ENCODE results near the gene DOCK3. TPM values are rescaled to one million over a fixed set of nuclear protein-coding genes. Genes with fewer than 3 reads are reported as not detected.

DOCK3 gene
- total and polyA plus RNA-seq, 3 donors from 2014 or later: 8.4 to 11.7 (median 11.2) TPM

- Histone ChIP-seq H3K9me3 (no peaks in the 10 kb centered on the region), H3K27me3 (no peaks in the 10 kb centered on the region), H3K4me1 (no peaks in the 10 kb centered on the region), H3K4me3 (no peak overlapping the region), H3K36me3 (ENCODE audit: low read depth, missing control alignments) (no peaks in the 10 kb centered on the region), H3K27ac (no peak overlapping the region)
- 71 to 80% methylated on average over 2 of the region's 2 CpGs for WGBS, 2 donors
- no peak for DNase-seq
- intact Hi-C loops (cut with DNase I; ENCODE audit: low total_unique reads): no loop called here
- TF ChIP-seq CTCF (IDR thresholded peaks at IDR 0.05) (no peak), POLR2A (IDR thresholded peaks at IDR 0.05) (no peak)
Observed at GRCh38 chr3:50807266-50807665, 132.5 kb downstream of the DOCK3 start.

GRCh38 chr3:50811893-50812292 is 137.2 kb downstream of the DOCK3 start:
- intact Hi-C loops (cut with DNase I; ENCODE audit: low total_unique reads): no loop called here
- no peaks in the 10 kb centered on the region for H3K4me1 ChIP-seq
- H3K27ac ChIP-seq: no peak overlapping the region
- no peaks in the 10 kb centered on the region for H3K36me3 ChIP-seq (ENCODE audit: low read depth, missing control alignments)
- no peaks in the 10 kb centered on the region for H3K9me3 ChIP-seq
- DNase-seq: no peak
- 79 to 81% methylated on average over 5 of the region's 5 CpGs for WGBS, 2 donors
- TF ChIP-seq POLR2A (IDR thresholded peaks at IDR 0.05) (no peak), CTCF (IDR thresholded peaks at IDR 0.05) (no peak)
- no peak overlapping the region for H3K4me3 ChIP-seq
- H3K27me3 ChIP-seq: no peaks in the 10 kb centered on the region

GRCh38 chr3:50815844-50816243 is 141.1 kb downstream of the DOCK3 start:
- Histone ChIP-seq H3K4me3 (no peak overlapping the region), H3K9me3 (no peaks in the 10 kb centered on the region), H3K27me3 (no peaks in the 10 kb centered on the region), H3K36me3 (ENCODE audit: low read depth, missing control alignments) (no peaks in the 10 kb centered on the region), H3K4me1 (no peaks in the 10 kb centered on the region), H3K27ac (no peak overlapping the region)
- intact Hi-C loops (cut with DNase I; ENCODE audit: low total_unique reads): no loop called here
- DNase-seq: no peak
- TF ChIP-seq CTCF (IDR thresholded peaks at IDR 0.05): no peak
- no peak for TF ChIP-seq POLR2A (IDR thresholded peaks at IDR 0.05)

GRCh38 chr3:50816894-50817293 is 142.2 kb downstream of the DOCK3 start:
- no peaks in the 10 kb centered on the region for H3K9me3 ChIP-seq
- 54 to 73% methylated on average over 3 of the region's 3 CpGs for WGBS, 2 donors
- intact Hi-C loops (cut with DNase I; ENCODE audit: low total_unique reads): no loop called here
- no peak overlapping the region for H3K4me3 ChIP-seq
- no peak for TF ChIP-seq CTCF (IDR thresholded peaks at IDR 0.05)
- no peak for TF ChIP-seq POLR2A (IDR thresholded peaks at IDR 0.05)
- H3K27me3 ChIP-seq: no peaks in the 10 kb centered on the region
- H3K4me1 ChIP-seq: no peaks in the 10 kb centered on the region
- no peaks in the 10 kb centered on the region for H3K36me3 ChIP-seq (ENCODE audit: low read depth, missing control alignments)
- DNase-seq: no peak
- no peak overlapping the region for H3K27ac ChIP-seq

- Histone ChIP-seq H3K36me3 (ENCODE audit: low read depth, missing control alignments) (no peaks in the 10 kb centered on the region), H3K9me3 (no peaks in the 10 kb centered on the region), H3K4me3 (no peak overlapping the region), H3K4me1 (no peaks in the 10 kb centered on the region), H3K27ac (no peak overlapping the region), H3K27me3 (no peaks in the 10 kb centered on the region)
- DNase-seq: no peak
- WGBS, 2 donors: 44 to 52% methylated on average over 3 of the region's 3 CpGs
- TF ChIP-seq POLR2A (IDR thresholded peaks at IDR 0.05) (no peak), CTCF (IDR thresholded peaks at IDR 0.05) (no peak)
- intact Hi-C loops (cut with DNase I; ENCODE audit: low total_unique reads): no loop called here
Observed at GRCh38 chr3:50817756-50818529, 143.2 kb downstream of the DOCK3 start.
